DMS53 treated with DMSO at 0.1 percent for 48 hours (cell line): Measurements from ENCODE around the gene PCDH12.
A peak's percentile ranks its signal among the peaks of the same experiment; 100 is the strongest.

Experiments
- DNase-seq: peaks from one replicate; lab custom pipeline; 2025; ENCODE audit not compliant: unreplicated experiment; lab: John Stamatoyannopoulos, UW

The PCDH12 gene

DNA sequence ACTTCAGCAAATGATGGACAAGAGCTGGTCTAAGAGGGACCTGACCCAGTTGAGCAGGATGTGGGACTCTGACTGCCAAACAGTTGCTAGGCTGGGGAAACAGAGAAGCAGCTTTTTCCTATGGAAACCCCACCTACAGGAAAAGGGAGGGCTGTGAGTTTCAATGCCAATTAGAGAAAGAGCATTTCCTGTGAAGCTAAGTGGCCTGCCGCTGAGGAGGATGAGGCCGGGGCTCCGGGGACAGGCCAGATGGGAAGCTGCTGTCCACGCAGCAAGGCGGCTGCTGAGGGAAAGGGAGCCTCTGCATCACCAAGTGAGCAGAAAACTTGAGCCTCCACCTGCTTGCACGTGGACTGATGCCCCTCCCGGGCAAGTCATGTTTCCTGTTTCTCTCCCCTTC, at the start of gene PCDH12:
Gene PCDH12, minus strand, starts transcription at position 90 of the 400 bp plus-strand sequence. CDS start 351 bp downstream, outside the sequence.
- DNase-seq, result no peak

DNA sequence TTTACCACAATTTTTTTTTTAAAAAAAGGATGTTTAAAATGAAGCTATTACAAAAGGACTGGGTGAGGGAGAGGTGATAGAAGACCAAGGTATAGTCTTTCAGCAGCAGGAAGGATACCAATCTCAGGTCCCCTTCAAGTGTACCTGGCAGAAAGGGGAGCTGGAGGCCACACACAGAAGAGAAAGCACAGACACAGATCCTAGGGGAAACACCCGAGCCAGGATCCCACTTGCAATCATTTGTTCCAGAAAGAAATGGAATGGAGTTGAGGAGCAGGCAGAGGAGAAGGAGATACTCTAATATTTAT, 49.2 kb upstream of the PCDH12 start:
- no peak for DNase-seq

DNA sequence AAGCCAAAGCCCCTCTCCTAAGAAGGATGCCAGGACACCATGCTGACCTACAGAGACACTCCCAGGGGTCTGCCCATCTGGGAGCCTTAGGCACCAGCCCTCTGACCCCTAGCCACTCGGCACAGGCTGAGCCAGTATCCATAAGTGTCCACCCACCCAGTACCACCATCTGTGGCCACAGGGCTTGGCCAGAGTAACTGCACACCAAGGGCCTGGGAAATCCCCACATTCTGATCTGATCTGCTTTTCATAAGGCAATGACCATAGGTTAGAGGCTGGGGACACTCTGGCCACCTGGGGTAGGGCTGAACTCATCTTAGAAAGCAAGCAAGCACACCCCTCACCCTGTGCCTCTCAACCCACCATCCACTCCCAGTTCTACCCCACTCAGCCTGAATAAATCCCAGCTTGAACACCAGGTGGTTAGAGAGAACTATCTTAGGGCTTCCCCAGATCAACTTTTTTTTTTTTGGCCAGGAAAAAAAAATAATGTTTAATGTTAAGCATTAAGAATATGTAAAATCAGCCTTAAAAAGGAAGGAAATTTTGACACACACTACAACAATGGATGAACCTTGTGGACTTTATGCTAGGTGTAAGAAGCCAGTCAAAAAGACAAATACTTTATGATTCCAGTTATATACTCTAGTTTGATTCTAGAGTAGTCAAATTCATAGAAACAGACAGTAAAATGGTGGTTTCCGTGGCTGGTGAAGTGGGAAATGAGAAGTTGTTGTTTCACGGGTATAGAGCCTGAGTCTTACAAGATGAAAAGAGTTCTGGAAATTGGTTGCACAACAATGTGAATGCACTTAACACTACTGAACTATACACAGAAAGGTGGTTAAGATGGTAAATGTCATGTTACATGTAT, 48.6 kb upstream of the PCDH12 start:
- DNase-seq, result no peak

DNA sequence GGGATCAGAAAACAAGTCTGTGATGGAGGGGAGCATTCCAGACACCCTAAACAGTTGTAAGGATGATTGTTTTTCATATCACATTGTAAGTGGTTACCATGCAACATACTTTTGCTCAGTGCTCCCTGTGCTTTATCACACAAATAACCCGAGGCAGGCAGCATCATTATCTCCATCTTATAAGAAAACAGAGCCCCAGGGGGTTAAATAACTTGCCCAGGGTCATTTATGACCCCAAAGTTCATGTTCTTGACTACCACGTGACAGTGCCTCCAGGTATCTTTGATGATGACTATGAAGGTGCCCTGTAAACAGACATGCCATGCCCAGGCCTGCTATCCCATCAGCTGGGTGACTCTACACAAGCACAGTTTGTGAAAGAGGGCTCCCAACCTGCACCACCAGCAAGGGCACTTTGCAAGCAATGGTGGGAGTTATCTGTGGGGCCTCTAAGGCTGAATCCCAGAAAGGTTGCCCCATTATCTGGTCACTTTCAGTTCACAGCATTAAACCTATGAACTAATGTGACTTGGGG, 45.3 kb upstream of the PCDH12 start:
- DNase-seq, result no peak

DNA sequence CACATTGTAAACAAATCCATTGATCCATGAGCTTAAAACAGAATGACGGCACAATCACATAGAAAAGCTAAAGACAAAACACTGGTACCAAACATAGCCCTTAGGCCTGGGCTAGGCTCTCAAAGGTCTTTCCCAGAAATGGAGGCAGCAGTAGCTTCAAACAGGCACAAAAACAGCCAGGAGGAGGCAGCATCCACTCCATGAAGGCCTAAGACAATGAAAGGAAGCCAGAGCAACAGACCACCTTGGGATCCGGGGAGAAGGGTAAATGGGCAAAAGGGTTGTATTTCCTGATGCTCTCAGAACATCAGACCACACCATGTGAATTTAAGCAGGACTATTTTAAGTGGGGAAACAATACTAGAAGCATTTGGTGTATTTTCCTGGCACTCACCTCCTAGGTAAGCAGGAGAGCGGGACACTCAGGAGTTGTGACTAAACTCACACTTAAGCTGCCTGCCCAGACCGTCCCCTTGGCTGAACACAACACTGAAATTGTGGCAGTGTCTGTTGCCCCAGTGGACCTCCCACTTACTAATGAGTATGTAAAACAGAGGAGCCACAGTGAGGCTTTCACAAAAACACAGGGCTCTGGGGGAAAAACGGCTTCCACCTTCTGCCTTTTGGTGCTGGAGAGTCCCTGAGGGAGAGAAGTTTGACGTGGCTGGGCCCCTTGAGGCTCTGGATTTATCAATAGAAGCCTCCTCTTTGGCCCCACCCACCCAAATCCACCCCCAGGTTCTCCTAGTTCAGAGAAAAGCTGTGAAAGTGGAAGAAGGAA, 42.9 kb upstream of the PCDH12 start:
- no peak for DNase-seq

DNA sequence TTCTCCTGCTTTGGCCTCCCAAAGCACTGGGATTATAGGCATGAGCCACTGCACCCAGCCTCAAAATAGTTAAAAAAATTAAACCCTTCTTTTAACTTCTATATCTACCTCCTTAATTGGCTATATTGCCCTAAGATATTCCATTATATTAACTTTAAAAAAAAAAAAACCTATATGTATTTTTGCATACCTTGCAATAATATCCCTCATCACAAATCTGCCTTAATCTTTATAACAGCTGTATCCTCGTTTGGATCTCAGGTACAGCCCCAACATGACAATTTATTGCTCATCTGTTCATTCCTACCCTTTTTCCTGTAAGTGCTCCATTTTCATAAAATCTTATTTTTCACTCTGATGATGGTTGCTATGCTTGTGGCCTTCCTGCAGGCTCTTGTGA, 42.2 kb upstream of the PCDH12 start:
- DNase-seq, result no peak

DNA sequence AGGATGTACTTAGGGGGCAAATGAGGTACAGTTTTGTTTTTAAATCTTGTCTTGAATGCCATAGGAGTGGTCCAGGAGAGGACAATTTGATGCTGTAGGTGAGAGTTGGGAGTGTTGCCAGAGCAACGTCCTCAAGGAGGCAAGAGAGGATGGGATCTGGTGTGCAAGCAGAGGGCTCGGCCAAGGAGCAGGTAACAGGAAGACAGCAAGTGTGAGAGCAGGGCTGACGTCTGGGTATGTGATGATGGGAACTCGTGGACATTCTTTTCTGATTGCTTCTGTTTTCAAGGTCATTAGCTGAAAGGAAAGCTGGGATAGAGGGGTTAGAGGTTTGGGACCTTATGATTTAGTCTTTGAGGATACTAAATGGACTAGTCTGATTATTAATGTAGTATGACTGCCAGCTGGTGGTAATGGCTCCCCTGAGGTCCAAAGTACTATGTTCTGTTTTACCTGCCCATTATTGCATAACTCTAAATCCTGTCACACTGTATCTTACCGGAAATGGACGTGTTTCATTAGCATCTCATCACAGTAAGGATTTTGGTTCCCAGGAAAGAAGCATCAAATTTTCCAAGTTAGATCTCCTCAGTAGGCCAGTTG, 39.5 kb upstream of the PCDH12 start:
- no peak for DNase-seq

DNA sequence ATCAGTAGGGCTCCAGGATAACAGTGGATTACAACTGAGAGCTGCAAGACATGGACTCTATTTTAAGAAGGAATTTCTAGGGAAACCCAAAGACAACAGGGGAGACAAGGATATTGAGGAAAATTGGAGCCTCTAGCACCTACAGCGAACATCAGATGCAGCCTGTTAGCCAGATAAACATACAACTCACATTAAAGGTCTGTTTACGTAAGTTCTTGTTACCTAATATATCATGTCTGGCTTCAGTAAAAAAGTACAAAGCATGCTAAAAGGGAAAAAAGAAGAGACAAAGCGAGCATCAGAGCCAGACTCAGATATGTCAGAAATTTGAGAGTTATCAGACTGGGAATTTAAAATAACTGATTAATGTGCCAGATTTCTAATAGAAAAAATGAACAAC, 37.7 kb upstream of the PCDH12 start:
- DNase-seq, result no peak

DNA sequence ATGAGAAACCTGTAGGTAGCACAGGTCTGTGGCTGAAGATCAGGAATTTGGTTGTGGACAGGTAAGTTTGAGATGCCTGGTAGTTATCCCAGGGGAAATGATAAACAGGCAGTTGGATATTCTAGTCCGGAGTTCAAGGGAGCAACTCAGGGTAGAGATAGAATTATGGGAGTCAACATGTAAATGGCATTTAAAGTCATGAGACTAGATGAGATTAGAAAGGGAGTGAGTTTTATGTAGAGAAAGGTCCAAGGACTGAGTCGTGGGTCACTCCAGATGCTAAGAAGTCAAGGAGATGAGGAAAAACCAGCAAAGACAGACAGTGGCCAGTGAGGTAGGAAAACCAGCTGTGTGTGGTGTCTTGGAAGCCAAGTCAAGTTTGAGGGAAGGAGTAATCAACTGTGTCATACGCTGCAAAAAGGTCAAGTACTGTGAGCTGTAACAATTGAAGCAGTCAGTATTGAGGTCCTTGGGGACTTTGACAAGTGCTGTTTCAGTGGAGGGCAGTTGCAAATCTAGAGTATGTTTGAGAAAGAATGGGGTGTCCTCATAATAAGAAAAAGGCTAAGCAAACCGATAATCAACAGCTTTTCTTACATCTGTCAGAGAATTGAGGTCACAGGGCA, 36.6 kb upstream of the PCDH12 start:
- no peak for DNase-seq

DNA sequence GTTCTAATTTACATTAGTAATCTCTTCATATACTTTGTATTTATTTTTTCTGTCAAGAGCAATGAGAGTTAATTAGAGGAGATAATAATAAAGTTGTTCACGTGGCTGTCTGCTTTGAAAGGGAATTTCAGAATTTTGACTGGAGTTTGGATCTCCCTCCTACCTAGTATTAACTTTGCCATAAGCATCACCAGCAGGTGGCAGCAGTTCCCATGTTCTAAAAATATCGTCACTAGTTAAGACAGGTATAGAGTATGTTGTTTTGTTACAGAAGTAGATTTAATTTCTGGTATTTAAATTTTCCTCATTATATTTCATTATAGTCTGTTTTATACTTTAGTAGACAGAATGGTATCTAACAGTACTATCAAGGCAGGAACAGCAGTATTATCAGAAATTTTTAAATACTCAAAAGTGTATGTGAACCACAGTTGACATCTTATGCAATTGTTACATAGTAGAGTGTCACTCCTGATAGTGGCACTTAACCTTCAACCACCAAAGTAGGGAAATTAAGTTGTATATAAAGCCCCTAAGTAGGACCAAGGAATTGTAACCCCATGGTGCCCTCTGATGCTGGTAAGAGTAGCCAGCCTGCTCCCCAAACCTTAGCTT, 34.5 kb upstream of the PCDH12 start:
- DNase-seq, result peak; percentile 65

DNA sequence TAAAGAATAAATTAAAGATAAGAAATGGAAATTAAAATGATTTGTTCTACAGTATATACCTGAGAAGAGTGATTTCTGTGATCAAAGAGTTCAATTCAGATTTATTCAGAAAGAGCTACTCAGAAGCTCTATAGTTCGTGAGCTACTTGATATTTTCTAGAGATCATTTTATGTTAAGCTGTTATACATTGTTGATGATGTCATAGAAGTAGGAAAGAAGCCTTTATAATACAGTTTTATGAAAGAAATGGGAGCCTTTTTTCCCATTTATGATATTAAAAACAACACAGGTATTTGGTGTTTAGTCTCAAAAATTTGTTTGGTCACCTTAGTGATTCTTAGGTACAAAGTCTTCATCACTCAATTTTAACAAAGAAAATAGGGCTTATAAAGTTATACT, 31.7 kb upstream of the PCDH12 start:
- no peak for DNase-seq

DNA sequence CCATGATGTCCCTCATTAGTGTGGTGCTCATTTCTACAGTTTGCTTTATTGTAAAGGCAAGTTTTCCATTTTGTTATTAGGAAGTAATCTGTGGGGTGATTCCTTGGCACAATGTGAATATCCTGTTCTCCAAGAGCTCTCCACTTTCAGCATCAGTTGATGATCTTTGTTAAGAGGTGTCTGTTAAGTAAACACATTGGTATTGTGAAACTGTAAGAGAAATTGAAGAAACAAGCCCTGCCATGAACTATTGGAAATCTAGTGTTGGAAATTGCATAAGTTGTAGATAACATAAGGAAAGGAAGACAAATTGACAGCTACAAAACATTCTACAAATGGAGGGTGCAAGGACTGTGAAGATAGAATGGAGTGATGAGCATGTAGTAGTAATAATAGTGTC, 28.1 kb upstream of the PCDH12 start:
- DNase-seq, result no peak

DNA sequence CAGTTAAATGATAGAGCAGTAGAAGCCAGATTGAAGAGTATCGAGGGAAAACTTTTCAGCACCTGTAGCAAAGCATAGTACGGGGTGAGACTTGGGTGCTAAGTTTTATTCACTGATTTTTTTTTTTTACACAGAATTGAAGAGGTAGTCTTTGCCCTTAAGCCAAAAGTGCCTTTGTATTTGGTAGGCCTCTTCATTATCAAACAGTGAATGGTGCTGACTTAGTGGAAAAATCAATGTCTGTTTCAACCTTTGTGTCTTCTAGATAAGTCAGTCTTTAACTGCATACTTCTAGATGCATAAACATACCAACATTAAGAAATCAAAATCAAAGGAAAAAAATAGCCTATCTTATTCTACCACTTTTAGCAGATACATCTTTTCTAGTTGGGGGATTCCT, 24.6 kb upstream of the PCDH12 start:
- no peak for DNase-seq

DNA sequence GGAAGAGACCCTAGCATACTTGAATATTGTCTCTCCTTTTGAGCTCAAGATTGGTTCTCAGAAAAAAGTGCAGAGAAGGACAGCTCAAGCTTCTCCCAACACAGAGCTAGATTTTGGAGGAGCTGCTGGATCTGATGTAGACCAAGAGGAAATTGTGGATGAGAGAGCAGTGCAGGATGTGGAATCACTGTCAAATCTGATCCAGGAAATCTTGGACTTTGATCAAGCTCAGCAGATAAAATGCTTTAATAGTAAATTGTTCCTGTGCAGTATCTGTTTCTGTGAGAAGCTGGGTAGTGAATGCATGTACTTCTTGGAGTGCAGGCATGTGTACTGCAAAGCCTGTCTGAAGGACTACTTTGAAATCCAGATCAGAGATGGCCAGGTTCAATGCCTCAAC, 20.4 kb upstream of the PCDH12 start:
- no peak for DNase-seq

DNA sequence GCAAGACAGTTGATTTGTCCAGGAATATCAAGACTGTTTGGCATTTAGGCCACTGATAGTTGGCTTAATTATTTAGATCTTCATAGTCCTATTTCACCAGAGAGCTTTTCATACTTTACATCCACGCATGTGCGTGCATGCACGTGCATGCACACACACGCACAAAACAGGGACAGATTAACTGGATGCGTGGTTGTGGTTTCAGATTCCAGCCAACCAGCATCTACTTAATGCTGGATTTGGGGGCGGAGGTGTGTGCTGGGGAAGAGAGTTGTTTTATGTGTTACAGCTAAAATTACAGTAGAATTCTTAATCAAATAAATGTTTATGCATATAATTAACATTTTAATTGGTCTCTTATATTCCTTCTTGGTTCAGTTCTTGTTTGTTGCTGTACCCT, 18.2 kb upstream of the PCDH12 start:
- DNase-seq, result no peak

DNA sequence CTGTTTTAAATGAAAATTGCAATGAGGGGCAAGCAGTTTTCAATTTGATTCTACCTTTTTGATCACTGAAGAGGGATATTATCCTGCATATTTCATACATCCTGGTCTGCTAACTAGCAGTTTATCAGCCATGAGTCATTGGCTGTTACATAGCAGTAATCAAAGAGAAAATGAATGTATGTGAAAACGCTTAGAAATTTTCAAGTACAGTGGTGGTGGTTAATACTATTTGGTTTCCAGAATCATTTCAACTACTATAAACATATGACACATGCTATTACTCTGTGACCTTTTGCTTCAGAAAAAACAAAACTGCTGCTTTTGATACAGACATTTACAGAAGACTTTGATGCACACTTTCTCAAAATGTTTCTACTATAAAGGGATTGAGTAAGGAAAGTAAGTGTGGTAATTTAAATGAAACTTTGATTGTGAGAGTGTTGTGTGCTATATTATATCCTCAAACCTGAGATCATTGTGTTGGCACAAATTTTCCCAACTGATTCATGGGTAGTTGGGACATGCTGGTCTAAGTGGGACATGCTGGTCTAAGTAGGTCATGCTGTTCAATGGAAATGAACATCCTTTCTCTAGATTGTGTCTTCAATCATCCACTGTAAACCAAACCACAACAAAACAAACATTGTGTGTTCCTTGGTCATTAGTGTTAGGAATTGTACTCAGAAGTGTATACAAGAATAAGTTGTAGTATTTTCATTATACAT, 16.0 kb upstream of the PCDH12 start:
- DNase-seq, result no peak

DNA sequence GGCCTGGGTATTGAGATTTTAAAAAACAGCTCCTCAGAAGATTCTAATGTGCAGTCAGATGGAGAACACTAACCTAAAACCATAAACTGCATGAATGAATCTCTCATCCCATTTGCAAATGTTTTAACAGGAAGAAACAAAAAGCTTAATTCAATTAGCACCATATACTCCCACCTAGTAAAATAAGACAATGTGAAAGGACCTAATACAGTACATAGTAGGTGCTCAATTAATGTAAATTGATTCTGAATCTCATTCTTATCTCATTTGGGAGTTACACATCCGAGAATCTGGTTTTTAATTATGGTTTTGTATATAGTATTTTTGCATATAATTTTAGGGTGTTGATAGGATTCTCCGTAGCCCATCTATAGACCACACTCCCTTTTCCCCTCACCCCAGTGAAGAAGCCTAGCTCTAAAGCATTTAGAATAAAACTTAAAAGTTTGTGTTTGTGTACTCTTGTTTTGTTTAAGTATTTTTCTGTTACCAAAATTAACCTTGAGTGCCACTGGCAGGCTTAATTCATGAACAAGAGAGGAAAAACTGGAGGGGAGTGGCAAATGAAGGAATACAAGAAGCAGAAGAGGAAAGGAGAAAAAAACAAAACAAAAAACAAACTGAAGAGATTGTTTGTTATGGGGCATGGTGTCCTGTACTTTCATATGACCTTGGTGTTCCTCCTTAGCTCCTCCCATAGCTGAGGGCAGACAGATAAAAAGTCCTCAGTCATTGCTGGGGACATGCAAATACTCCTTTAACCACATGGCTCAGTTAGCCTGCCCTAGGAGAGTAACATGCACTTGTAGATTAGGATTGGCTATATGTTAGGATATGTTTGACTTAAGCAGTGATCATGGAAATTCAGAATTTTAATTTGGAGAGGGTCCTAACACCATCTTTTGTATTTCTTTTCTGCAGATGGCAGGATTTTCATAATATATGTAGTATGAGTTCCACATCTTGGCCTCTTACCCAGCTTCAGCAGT, 12.1 kb upstream of the PCDH12 start:
- no peak for DNase-seq

DNA sequence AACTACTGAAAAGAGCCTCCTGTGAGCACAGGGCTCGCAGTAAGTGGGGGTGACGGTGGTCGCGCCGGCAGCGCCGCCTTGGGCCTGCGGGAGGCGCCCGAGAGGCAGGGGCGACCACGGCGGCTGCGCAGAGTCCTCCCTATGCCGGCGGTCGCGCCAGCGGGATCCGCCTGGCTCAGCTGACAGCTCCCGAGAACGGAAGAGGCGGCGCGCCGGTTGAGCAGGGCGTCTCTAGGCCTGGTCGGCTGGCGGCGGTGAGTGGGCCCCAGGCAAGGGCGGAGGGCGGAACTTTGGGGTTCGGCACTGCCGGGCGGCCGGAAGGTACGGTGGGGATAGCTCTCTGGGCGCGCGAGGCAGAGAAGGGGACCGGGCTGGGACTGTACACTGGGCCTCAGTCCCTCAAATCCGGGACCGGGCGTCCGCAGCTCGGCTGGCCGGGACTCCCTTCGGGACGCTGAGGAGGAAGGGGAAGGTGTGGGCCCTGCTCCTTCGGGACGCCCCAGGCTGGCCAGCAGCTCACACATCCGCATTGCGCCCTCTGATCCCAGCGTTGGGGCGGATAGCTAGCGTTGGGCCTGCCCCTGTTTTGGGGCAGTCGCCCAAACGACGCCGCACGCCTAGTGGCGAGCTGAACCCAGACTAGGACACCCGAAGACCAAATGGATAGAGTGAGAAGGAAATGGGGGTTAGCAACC, 11.1 kb upstream of the PCDH12 start, which contains the start of gene RNF14:
Gene RNF14, plus strand, starts transcription at position 192 of the 695 bp plus-strand sequence. CDS start 4,484 bp downstream, outside the sequence.
- DNase-seq, result peak; percentile 91
